ENCODE measurements around the gene STX18. TPM values are rescaled to one million over a fixed set of nuclear protein-coding genes. Genes with fewer than 3 reads are reported as not detected.

STX18 gene
- total and polyA plus RNA-seq, 2 experiments from 2014 or later: 15.9 to 18.1 TPM

- peaks cover 41% of the 10 kb centered on the region for H3K36me3 Mint-ChIP-seq (ENCODE audit: low read depth)
- Histone ChIP-seq H3K4me3 (no peak overlapping the region), H4K20me1 (replicated peaks; ENCODE audit: insufficient read depth) (no peaks in the 10 kb centered on the region), H2AFZ (no peak overlapping the region), H3K27me3 (ENCODE audit: insufficient read depth) (no peaks in the 10 kb centered on the region), H3F3A (replicated peaks; ENCODE audit: low read depth) (no peaks in the 10 kb centered on the region), H3K9me2 (ENCODE audit: insufficient read depth) (no peaks in the 10 kb centered on the region), H3K79me2 (replicated peaks; ENCODE audit: insufficient read depth) (0 out of 2 replicates have a peak, but pooled peaks cover 4% of the 10 kb centered on the region), H3K36me3 (ENCODE audit: insufficient read depth) (no peaks in the 10 kb centered on the region), H3K4me1 (ENCODE audit: insufficient read depth) (peaks cover 11% of the 10 kb centered on the region), H3K4me2 (no peak overlapping the region), H3K27ac (ENCODE audit: low read depth) (no peak overlapping the region)
- H3K27me3 Mint-ChIP-seq (ENCODE audit: insufficient read depth, low read depth, poor library complexity): peaks cover 23% of the 10 kb centered on the region
- ATAC-seq (no peak), DNase-seq (ENCODE audit: low spot score) (no peak)
- H3K27ac Mint-ChIP-seq: no peak overlapping the region
- H3K4me3 Mint-ChIP-seq: no peak overlapping the region
- peaks cover 33% of the 10 kb centered on the region for H3K4me1 Mint-ChIP-seq
- H3K9me3 Mint-ChIP-seq: no peaks in the 10 kb centered on the region; the same call in 1 of the 3 replicates
- TF ChIP-seq NANOG (IDR thresholded peaks at IDR 0.05; ENCODE audit: borderline replicate concordance) (no peak), POLR2AphosphoS5 (IDR thresholded peaks at IDR 0.05; ENCODE audit: low read depth) (no peak), REST (IDR thresholded peaks at IDR 0.05; ENCODE audit: unreplicated experiment) (no peak), ZNF331 (CRISPR knock-in tag; IDR thresholded peaks at IDR 0.05; ENCODE audit: low read depth) (no peak), ZNF462 (CRISPR knock-in tag; IDR thresholded peaks at IDR 0.05) (no peak), EZH2 (IDR thresholded peaks at IDR 0.05; ENCODE audit: low read depth, unreplicated experiment) (no peak), CREB1 (CRISPR knock-in tag; IDR thresholded peaks at IDR 0.05; ENCODE audit: low read depth) (no peak), STAT1 (IDR thresholded peaks at IDR 0.05; ENCODE audit: unreplicated experiment) (no peak), ZNF114 (CRISPR knock-in tag; IDR thresholded peaks at IDR 0.05) (no peak), JUNB (IDR thresholded peaks at IDR 0.05; ENCODE audit: unreplicated experiment) (no peak), CTCF (conservative IDR thresholded peaks at IDR 0.05; ENCODE audit: low read depth in 2 of 2) (no peak)
Measured at GRCh38 chr4:4401036-4401435, 140.8 kb downstream of the STX18 start.
